GM12878 (cell line): ENCODE measurements around the gene NUDT1. TPM values are rescaled to one million over a fixed set of nuclear protein-coding genes. Genes with fewer than 3 reads are reported as not detected.

ENCODE experiments used
- ATAC-seq: fragments of 200-7000 bp; cut with Tn5 transposase; 3 replicates; pipeline ENCODE4 v1.9.1; 2020; ENCODE audit warnings: mild to moderate bottlenecking, moderate library complexity
- BruUV-seq: library from RNA; stranded (reverse); fragments of 400-500 nt; replicated peaks from 2 replicates; lab custom pipeline; 2021; lab: Mats Ljungman, UMichigan
- CTCF ChIA-PET: fragments of 300-600 bp; sonication (Branson Sonifier 250); formaldehyde crosslinking; extraction: SDS; loops from one replicate; lab custom pipeline; 2021; ENCODE audit warnings: inconsistent platforms; lab: Yijun Ruan, JAX
- POLR2A ChIA-PET: fragments of 350-600 bp; formaldehyde crosslinking; extraction: SDS; loops from one replicate; lab custom pipeline; 2021; ENCODE audit warnings: inconsistent platforms; lab: Charles Lee
- RAD21 ChIA-PET: fragments of 300-600 bp; sonication (Branson Sonifier 250); formaldehyde crosslinking; loops from one replicate; lab custom pipeline; 2023; ENCODE audit warnings: antibody characterized with exemption; ENCODE audit not compliant: unreplicated experiment; lab: Charles Lee
- SMC1A ChIA-PET: fragments of 300-600 bp; sonication (Branson Sonifier 250); formaldehyde crosslinking; loops from one replicate; lab custom pipeline; 2023; ENCODE audit not compliant: unreplicated experiment, uncharacterized antibody; lab: Charles Lee
- DNase-seq: peaks from one replicate; pipeline ENCODE4 v3.0.0-alpha.2; 2011; ENCODE audit warnings: low read depth, low spot score
- FAIRE-seq: peaks from 3 replicates; lab custom pipeline; 2011; peaks lifted over from hg19 to GRCh38; lab: Jason Lieb, UNC
- H2AFZ ChIP-seq: 2 replicates; pipeline ENCODE4 v1.6.0; 2011; ENCODE audit warnings: low read depth, low read length, control low read depth; ENCODE audit not compliant: control insufficient read depth
- H3K27ac ChIP-seq: 2 replicates; pipeline ENCODE4 v1.5.1; 2011; ENCODE audit warnings: control low read depth; ENCODE audit not compliant: control insufficient read depth, insufficient read depth
- H3K27me3 ChIP-seq, 2 experiments: replicated peaks in 1 of 2; 2 replicates each; pipeline versions ENCODE4 v1.6.0 to v1.6.1; 2011; ENCODE audit warnings: low read length in 1 of 2; ENCODE audit not compliant: control insufficient read depth in 2 of 2, insufficient read depth in 2 of 2
- H3K36me3 ChIP-seq, 2 experiments: 2 replicates each; pipeline ENCODE4 v1.5.1; 2011; ENCODE audit warnings: low read length in 1 of 2; ENCODE audit not compliant: control insufficient read depth in 2 of 2, insufficient read depth in 2 of 2
- H3K4me1 ChIP-seq: 2 replicates; pipeline ENCODE4 v1.6.1; 2011; ENCODE audit warnings: mild to moderate bottlenecking, low read length, moderate library complexity, mixed read lengths; ENCODE audit not compliant: control insufficient read depth, insufficient read depth
- H3K4me2 ChIP-seq: 2 replicates; pipeline ENCODE4 v1.6.0; 2011; ENCODE audit warnings: control low read depth; ENCODE audit not compliant: control insufficient read depth, insufficient read depth
- H3K4me3 ChIP-seq: fragments of 200-600 bp; sonication (generic); 2 replicates; pipeline ENCODE4 v1.5.1; 2016
- H3K79me2 ChIP-seq: 2 replicates; pipeline ENCODE4 v1.6.0; 2011; ENCODE audit warnings: low read length; ENCODE audit not compliant: control insufficient read depth, insufficient read depth
- H3K9ac ChIP-seq: 2 replicates; pipeline ENCODE4 v1.8.0; 2011; ENCODE audit warnings: low read length, control low read depth, mixed read lengths; ENCODE audit not compliant: control insufficient read depth, insufficient read depth
- H3K9me3 ChIP-seq: replicated peaks from 3 replicates; pipeline ENCODE4 v1.5.1; 2011; ENCODE audit warnings: mild to moderate bottlenecking, low read length; ENCODE audit not compliant: control insufficient read depth, insufficient read depth
- H4K20me1 ChIP-seq: 2 replicates; pipeline ENCODE4 v1.6.0; 2011; ENCODE audit not compliant: control insufficient read depth, insufficient read depth
- CREM ChIP-seq: IDR thresholded peaks from 2 replicates; pipeline ENCODE4 v1.6.1; 2014; ENCODE audit warnings: antibody characterized with exemption, low read depth
- EZH2 ChIP-seq: IDR thresholded peaks from 2 replicates; pipeline ENCODE4 v1.6.1; 2012; ENCODE audit warnings: low read depth, mild to moderate bottlenecking, control low read depth, inconsistent platforms, low read length, borderline replicate concordance; ENCODE audit not compliant: control insufficient read depth
- IRF4 ChIP-seq: IDR thresholded peaks from 2 replicates; pipeline ENCODE4 v1.6.1; 2011; ENCODE audit warnings: low read depth, low read length
- JUNB ChIP-seq: IDR thresholded peaks from 2 replicates; pipeline ENCODE4 v1.6.1; 2016; ENCODE audit warnings: antibody characterized with exemption, mild to moderate bottlenecking
- NFXL1 ChIP-seq: fragments of 450-650 bp; IDR thresholded peaks from 2 replicates; pipeline ENCODE4 v1.6.1; 2017; ENCODE audit warnings: antibody characterized with exemption, mild to moderate bottlenecking, borderline replicate concordance
- NFYA ChIP-seq: IDR thresholded peaks from 2 replicates; pipeline ENCODE4 v1.6.1; 2011; ENCODE audit warnings: low read depth, mild to moderate bottlenecking, low read length, improper control_type of control experiment, borderline replicate concordance
- POU2F2 ChIP-seq: IDR thresholded peaks from 3 replicates; pipeline ENCODE4 v1.6.1; 2011; ENCODE audit warnings: low read depth, mild to moderate bottlenecking, low read length, borderline replicate concordance
- SREBF1 ChIP-seq: IDR thresholded peaks from 2 replicates; pipeline ENCODE4 v1.6.1; 2012; ENCODE audit warnings: mild to moderate bottlenecking, low read length
- WRNIP1 ChIP-seq: IDR thresholded peaks from 2 replicates; pipeline ENCODE4 v1.6.1; 2011; ENCODE audit warnings: low read depth, low read length, improper control_type of control experiment, borderline replicate concordance
- WGBS: methylation state at CpG from one replicate; pipeline ENCODE4 v1.1.6; 2016; ENCODE audit warnings: low lambda C conversion rate; ENCODE audit not compliant: insufficient replicate concordance, insufficient coverage; ENCODE audit errors: missing lambda C conversion rate; 5-methylcytosine and 5-hydroxymethylcytosine counted together
- in situ Hi-C: fragments of 300-500 bp; cut with MboI; formaldehyde crosslinking; loops from 9 replicates; pipeline ENCODE4 v1.14.3; 2018; ENCODE audit warnings: mixed read lengths
- intact Hi-C: fragments of 100-400 bp; cut with micrococcal nuclease; formaldehyde crosslinking; loops from one replicate; pipeline ENCODE4 v1.14.2; 2022; ENCODE audit not compliant: unreplicated experiment
- polyA plus RNA-seq, 11 experiments: library from polyadenylated mRNA; depleted of rRNA in 4 of 11; unstranded in 6 of 11; stranded (reverse) in 5 of 11; fragments of >200 nt; fragmentation: Nextera tagmentation in 4 of 11; fragmentation: Illumina TruSeq in 1 of 11; extraction: Ambion mirVana in 4 of 11; extraction: Trizol in 1 of 11; gene quantifications; 1 replicate in 1 of 11; 2 replicates in 10 of 11; pipeline versions ENCODE4 v1.2.1 to v1.2.3, GENCODE V29; 2011 to 2016; ENCODE audit warnings: inconsistent platforms in 2 of 11, missing spikeins in 2 of 11, low read depth in 1 of 11
- total RNA-seq, 4 experiments: library from RNA; depleted of rRNA in 3 of 4; stranded (reverse); fragments of >200 nt in 3 of 4; fragmentation: Illumina TruSeq in 1 of 4; extraction: Trizol in 1 of 4; gene quantifications; 2 replicates each; pipeline versions ENCODE4 v1.2.1 to v1.2.3, GENCODE V29; 2013 to 2021
- TF ChIP-seq, protein P1 (sequence below): IDR thresholded peaks from 2 replicates; pipeline ENCODE4 v1.6.1; 2012; ENCODE audit warnings: low read depth, low read length, improper control_type of control experiment
- TF ChIP-seq, protein P2 (sequence below): fragments of 450-650 bp; IDR thresholded peaks from 2 replicates; pipeline ENCODE4 v1.6.1; 2017; ENCODE audit warnings: borderline replicate concordance
- TF ChIP-seq, protein P3 (sequence below): IDR thresholded peaks from 2 replicates; pipeline ENCODE4 v1.6.1; 2011; ENCODE audit warnings: low read depth, mild to moderate bottlenecking, low read length, moderate library complexity, borderline replicate concordance; ENCODE audit errors: extremely low read depth
- TF ChIP-seq, protein P4 (sequence below): fragments of 150-350 bp; IDR thresholded peaks from 2 replicates; pipeline ENCODE4 v1.6.1; 2014; ENCODE audit warnings: mild to moderate bottlenecking, low read depth, low read length
- TF ChIP-seq, protein P5 (sequence below): fragments of 450-650 bp; formaldehyde crosslinking; IDR thresholded peaks from 2 replicates; pipeline ENCODE4 v1.5.0; 2022; ENCODE audit warnings: mild to moderate bottlenecking, missing genetic modification characterization

The NUDT1 gene
- total and polyA plus RNA-seq, 10 of the 15 experiments (the other 5 are each of a cell fraction or from before 2014, with no cell fraction given) = 7.7 to 122 (median 59.2) TPM

DNA sequence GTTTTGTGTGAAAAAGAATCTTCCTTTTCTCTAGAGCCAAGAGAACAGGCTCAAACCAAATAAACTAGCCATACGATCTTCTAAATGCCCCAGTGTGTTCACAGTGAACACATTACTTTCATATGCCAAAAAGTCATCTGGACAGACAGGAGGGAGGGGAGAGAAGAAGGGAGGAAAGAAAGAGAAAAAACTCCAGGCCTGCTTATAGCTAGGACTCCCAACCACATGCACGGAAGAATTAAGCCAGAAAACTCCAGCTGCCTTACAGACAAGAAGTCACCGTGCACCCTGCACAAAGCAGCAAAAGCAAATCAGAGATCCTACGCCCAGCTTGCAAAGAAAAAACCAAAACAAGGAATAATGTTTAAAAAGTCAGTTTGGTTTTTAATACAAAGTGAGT lies 37.9 kb downstream of the NUDT1 start (continued):
- TF ChIP-seq JUNB = no peak
- TF ChIP-seq, protein P1, sequence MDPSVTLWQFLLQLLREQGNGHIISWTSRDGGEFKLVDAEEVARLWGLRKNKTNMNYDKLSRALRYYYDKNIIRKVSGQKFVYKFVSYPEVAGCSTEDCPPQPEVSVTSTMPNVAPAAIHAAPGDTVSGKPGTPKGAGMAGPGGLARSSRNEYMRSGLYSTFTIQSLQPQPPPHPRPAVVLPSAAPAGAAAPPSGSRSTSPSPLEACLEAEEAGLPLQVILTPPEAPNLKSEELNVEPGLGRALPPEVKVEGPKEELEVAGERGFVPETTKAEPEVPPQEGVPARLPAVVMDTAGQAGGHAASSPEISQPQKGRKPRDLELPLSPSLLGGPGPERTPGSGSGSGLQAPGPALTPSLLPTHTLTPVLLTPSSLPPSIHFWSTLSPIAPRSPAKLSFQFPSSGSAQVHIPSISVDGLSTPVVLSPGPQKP = no peak
- TF ChIP-seq, protein P2, sequence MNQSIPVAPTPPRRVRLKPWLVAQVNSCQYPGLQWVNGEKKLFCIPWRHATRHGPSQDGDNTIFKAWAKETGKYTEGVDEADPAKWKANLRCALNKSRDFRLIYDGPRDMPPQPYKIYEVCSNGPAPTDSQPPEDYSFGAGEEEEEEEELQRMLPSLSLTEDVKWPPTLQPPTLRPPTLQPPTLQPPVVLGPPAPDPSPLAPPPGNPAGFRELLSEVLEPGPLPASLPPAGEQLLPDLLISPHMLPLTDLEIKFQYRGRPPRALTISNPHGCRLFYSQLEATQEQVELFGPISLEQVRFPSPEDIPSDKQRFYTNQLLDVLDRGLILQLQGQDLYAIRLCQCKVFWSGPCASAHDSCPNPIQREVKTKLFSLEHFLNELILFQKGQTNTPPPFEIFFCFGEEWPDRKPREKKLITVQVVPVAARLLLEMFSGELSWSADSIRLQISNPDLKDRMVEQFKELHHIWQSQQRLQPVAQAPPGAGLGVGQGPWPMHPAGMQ = no peak
- TF ChIP-seq, protein P3, sequence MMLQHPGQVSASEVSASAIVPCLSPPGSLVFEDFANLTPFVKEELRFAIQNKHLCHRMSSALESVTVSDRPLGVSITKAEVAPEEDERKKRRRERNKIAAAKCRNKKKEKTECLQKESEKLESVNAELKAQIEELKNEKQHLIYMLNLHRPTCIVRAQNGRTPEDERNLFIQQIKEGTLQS = no peak
- no peak for TF ChIP-seq SREBF1
- TF ChIP-seq IRF4 = no peak
- TF ChIP-seq POU2F2 = no peak
- TF ChIP-seq NFYA = no peak
- TF ChIP-seq EZH2 = no peak
- TF ChIP-seq CREM = no peak

DNA sequence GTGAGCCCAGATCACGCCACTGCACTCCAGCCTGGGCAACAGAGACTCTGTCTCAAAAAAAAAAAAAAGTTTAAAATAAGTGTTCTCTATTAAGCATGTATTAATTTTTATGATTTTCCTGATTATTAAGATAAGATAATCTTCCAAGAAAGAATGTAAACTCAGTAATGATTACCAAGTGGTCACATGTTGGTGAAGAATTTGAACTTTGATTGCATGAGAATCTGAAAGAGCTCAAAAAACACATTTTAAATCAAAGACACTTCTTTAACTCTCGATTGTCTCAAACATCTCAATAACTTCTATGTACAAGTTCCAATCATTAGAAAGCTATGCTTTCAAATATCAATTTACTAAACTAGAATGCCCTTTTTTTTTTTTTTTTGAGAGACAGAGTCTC lies 38.4 kb downstream of the NUDT1 start:
- ChIA-PET POLR2A (no interaction called here), RAD21 (no interaction called here), SMC1A (interaction anchor here (0.7 to 1.4 kb wide), 5 partner anchors 13 to 242 kb away, joined by 3 to 4 read pairs (median 4); no protein-coding TSS in a partner anchor), CTCF (interaction anchor here (0.5 kb wide), 1 partner anchor 31 kb away, joined by 3 read pairs; no protein-coding TSS in a partner anchor)
- no peak overlapping the region for H3K9ac ChIP-seq
- ATAC-seq (no peak), FAIRE-seq (no peak), DNase-seq (no peak)
- intact Hi-C loops = no loop called here
- H2AFZ ChIP-seq = no peak overlapping the region
- peaks cover 3 to 13% of the 10 kb centered on the region in 2 experiments; a peak in 3 of 4 replicates for H3K36me3 ChIP-seq
- H3K27ac ChIP-seq = no peak overlapping the region
- BruUV-seq = no TSS peak
- in situ Hi-C loops = no loop called here
- peaks cover 28% of the 10 kb centered on the region for H3K79me2 ChIP-seq
- H3K4me3 ChIP-seq = no peak overlapping the region
- WGBS = 71% methylated on average over 2 of the region's 2 CpGs
- H3K4me2 ChIP-seq = no peak overlapping the region
- no peaks in the 10 kb centered on the region for H3K9me3 ChIP-seq
- H3K27me3 ChIP-seq = no peaks in the 10 kb centered on the region
- H4K20me1 ChIP-seq = no peaks in the 10 kb centered on the region; the same call in 1 of the 2 replicates
- H3K4me1 ChIP-seq = no peaks in the 10 kb centered on the region
- TF ChIP-seq NFXL1 = no peak
- TF ChIP-seq, protein P4, sequence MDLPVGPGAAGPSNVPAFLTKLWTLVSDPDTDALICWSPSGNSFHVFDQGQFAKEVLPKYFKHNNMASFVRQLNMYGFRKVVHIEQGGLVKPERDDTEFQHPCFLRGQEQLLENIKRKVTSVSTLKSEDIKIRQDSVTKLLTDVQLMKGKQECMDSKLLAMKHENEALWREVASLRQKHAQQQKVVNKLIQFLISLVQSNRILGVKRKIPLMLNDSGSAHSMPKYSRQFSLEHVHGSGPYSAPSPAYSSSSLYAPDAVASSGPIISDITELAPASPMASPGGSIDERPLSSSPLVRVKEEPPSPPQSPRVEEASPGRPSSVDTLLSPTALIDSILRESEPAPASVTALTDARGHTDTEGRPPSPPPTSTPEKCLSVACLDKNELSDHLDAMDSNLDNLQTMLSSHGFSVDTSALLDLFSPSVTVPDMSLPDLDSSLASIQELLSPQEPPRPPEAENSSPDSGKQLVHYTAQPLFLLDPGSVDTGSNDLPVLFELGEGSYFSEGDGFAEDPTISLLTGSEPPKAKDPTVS = no peak
- TF ChIP-seq, protein P5, sequence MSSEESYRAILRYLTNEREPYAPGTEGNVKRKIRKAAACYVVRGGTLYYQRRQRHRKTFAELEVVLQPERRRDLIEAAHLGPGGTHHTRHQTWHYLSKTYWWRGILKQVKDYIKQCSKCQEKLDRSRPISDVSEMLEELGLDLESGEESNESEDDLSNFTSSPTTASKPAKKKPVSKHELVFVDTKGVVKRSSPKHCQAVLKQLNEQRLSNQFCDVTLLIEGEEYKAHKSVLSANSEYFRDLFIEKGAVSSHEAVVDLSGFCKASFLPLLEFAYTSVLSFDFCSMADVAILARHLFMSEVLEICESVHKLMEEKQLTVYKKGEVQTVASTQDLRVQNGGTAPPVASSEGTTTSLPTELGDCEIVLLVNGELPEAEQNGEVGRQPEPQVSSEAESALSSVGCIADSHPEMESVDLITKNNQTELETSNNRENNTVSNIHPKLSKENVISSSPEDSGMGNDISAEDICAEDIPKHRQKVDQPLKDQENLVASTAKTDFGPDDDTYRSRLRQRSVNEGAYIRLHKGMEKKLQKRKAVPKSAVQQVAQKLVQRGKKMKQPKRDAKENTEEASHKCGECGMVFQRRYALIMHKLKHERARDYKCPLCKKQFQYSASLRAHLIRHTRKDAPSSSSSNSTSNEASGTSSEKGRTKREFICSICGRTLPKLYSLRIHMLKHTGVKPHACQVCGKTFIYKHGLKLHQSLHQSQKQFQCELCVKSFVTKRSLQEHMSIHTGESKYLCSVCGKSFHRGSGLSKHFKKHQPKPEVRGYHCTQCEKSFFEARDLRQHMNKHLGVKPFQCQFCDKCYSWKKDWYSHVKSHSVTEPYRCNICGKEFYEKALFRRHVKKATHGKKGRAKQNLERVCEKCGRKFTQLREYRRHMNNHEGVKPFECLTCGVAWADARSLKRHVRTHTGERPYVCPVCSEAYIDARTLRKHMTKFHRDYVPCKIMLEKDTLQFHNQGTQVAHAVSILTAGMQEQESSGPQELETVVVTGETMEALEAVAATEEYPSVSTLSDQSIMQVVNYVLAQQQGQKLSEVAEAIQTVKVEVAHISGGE (CRISPR knock-in tag) = no peak
- TF ChIP-seq WRNIP1 = no peak
